SK-N-SH (cell line): ENCODE results near the gene PFN1. TPM values are rescaled to one million over a fixed set of nuclear protein-coding genes. Genes with fewer than 3 reads are reported as not detected.
A peak's percentile ranks its signal among the peaks of the same experiment; 100 is the strongest.

Source experiments
- CTCF ChIA-PET: fragments of 300-600, 350-600 bp; formaldehyde crosslinking; extraction: SDS; loops from one replicate; lab custom pipeline; 2021; lab: Yijun Ruan, JAX
- POLR2A ChIA-PET: fragments of 350-600 bp; sonication (Branson Sonifier 250); formaldehyde crosslinking; extraction: SDS; loops from one replicate; lab custom pipeline; 2020; ENCODE audit warnings: antibody characterized with exemption, inconsistent platforms; lab: Yijun Ruan, JAX
- DNase-seq: peaks from one replicate; pipeline ENCODE4 v3.0.0; 2012
- H2AFZ ChIP-seq: fragments of 200-600 bp; sonication (generic); 2 replicates; pipeline ENCODE4 v1.8.1; 2016; ENCODE audit warnings: antibody characterized with exemption, mild to moderate bottlenecking, low read depth
- H3F3A ChIP-seq: fragments of 200-600 bp; sonication (generic); replicated peaks from 2 replicates; pipeline ENCODE3; 2016; ENCODE audit warnings: antibody characterized with exemption, mild to moderate bottlenecking; ENCODE audit not compliant: insufficient read depth
- H3K27ac ChIP-seq, 2 experiments: fragments of 200-500 bp in 1 of 2; fragments of 200-600 bp in 1 of 2; sonication (Bioruptor generic) in 1 of 2; sonication (generic), shearing (Covaris generic) in 1 of 2; 2 replicates each; pipeline versions ENCODE4 v1.5.1 to v1.6.1; 2014 to 2016; ENCODE audit warnings: low read depth in 2 of 2, inconsistent platforms in 1 of 2, low read length in 1 of 2, mild to moderate bottlenecking in 1 of 2, mixed read lengths in 1 of 2
- H3K27me3 ChIP-seq: fragments of 200-600 bp; sonication (generic), shearing (Covaris generic); 2 replicates; pipeline ENCODE4 v1.6.1; 2016; ENCODE audit warnings: mixed run types; ENCODE audit not compliant: insufficient read depth
- H3K36me3 ChIP-seq, 2 experiments: fragments of 200-500 bp in 1 of 2; fragments of 200-600 bp in 1 of 2; sonication (Bioruptor generic) in 1 of 2; sonication (generic) in 1 of 2; replicated peaks in 1 of 2; 2 replicates each; pipeline versions ENCODE3 to v1.5.1; 2014 to 2016; ENCODE audit warnings: low read length in 1 of 2, mild to moderate bottlenecking in 1 of 2; ENCODE audit not compliant: insufficient read depth in 2 of 2, control insufficient read depth in 1 of 2
- H3K4me1 ChIP-seq, 2 experiments: fragments of 200-500 bp in 1 of 2; fragments of 200-600 bp in 1 of 2; sonication (Bioruptor generic) in 1 of 2; sonication (generic), shearing (Covaris generic) in 1 of 2; 2 replicates each; pipeline versions ENCODE4 v1.5.1 to v1.6.1; 2014 to 2016; ENCODE audit warnings: low read depth in 1 of 2, low read length in 1 of 2, mixed run types in 1 of 2; ENCODE audit not compliant: insufficient read depth in 2 of 2, control insufficient read depth in 1 of 2
- H3K4me2 ChIP-seq: fragments of 200-600 bp; sonication (generic), shearing (Covaris generic); 2 replicates; pipeline ENCODE4 v1.6.1; 2017; ENCODE audit warnings: mixed run types
- H3K4me3 ChIP-seq, 2 experiments: fragments of 200-500 bp in 1 of 2; fragments of 200-600 bp in 1 of 2; sonication (Bioruptor generic) in 1 of 2; sonication (generic), shearing (Covaris generic) in 1 of 2; 2 replicates each; pipeline versions ENCODE4 v1.5.1 to v1.8.1; 2014 to 2016; ENCODE audit warnings: low read depth in 2 of 2, inconsistent platforms in 1 of 2, low read length in 1 of 2, mild to moderate bottlenecking in 1 of 2, mixed read lengths in 1 of 2, moderate library complexity in 1 of 2
- H3K79me2 ChIP-seq: fragments of 200-600 bp; sonication (generic); 2 replicates; pipeline ENCODE4 v1.8.1; 2017; ENCODE audit warnings: mild to moderate bottlenecking; ENCODE audit not compliant: insufficient read depth
- H3K9ac ChIP-seq: fragments of 200-600 bp; sonication (generic); 2 replicates; pipeline ENCODE4 v1.6.1; 2017; ENCODE audit warnings: mixed run types
- H3K9me2 ChIP-seq: fragments of 200-600 bp; sonication (generic); 2 replicates; pipeline ENCODE4 v1.6.1; 2017; ENCODE audit warnings: mixed run types
- H3K9me3 ChIP-seq: fragments of 200-600 bp; sonication (generic); 2 replicates; pipeline ENCODE4 v1.6.1; 2017; ENCODE audit warnings: mixed run types, mild to moderate bottlenecking, moderate library complexity
- H4K20me1 ChIP-seq: fragments of 200-600 bp; sonication (generic); 2 replicates; pipeline ENCODE4 v1.6.1; 2017; ENCODE audit warnings: mild to moderate bottlenecking, mixed run types; ENCODE audit not compliant: insufficient read depth
- CHD2 ChIP-seq: fragments of 150-350 bp; IDR thresholded peaks from 2 replicates; pipeline ENCODE4 v1.6.1; 2018; ENCODE audit warnings: low read length; ENCODE audit not compliant: partially characterized antibody
- ELF1 ChIP-seq: IDR thresholded peaks from 2 replicates; pipeline ENCODE4 v1.4.0; 2012
- FOSL2 ChIP-seq: IDR thresholded peaks from 2 replicates; pipeline ENCODE4 v1.4.0; 2012; ENCODE audit warnings: low read depth, mild to moderate bottlenecking, moderate library complexity, borderline replicate concordance
- FOXJ3 ChIP-seq: sonication (generic); formaldehyde crosslinking; IDR thresholded peaks from 2 replicates; pipeline ENCODE4 v1.5.1; 2020; ENCODE audit warnings: mild to moderate bottlenecking, missing genetic modification reagents
- FOXM1 ChIP-seq: IDR thresholded peaks from 2 replicates; pipeline ENCODE4 v1.4.0; 2012; ENCODE audit warnings: low read depth, mild to moderate bottlenecking
- GABPA ChIP-seq: IDR thresholded peaks from 2 replicates; pipeline ENCODE4 v1.4.0; 2012; ENCODE audit warnings: low read depth, mild to moderate bottlenecking
- GATA2 ChIP-seq: sonication (generic); formaldehyde crosslinking; IDR thresholded peaks from 2 replicates; pipeline ENCODE4 v1.5.0; 2020; ENCODE audit warnings: mild to moderate bottlenecking, missing genetic modification reagents
- JUND ChIP-seq: IDR thresholded peaks from 2 replicates; pipeline ENCODE4 v1.4.0; 2012
- MAX ChIP-seq: IDR thresholded peaks from 2 replicates; pipeline ENCODE4 v1.4.0; 2012; ENCODE audit warnings: low read depth
- MEF2A ChIP-seq: IDR thresholded peaks from 2 replicates; pipeline ENCODE4 v1.4.0; 2012; ENCODE audit warnings: low read depth, borderline replicate concordance
- MXI1 ChIP-seq: IDR thresholded peaks from 2 replicates; pipeline ENCODE4 v1.6.1; 2012; ENCODE audit warnings: mild to moderate bottlenecking, low read depth, low read length, improper control_type of control experiment
- PBX3 ChIP-seq: IDR thresholded peaks from 2 replicates; pipeline ENCODE4; 2012
- POLR2AphosphoS5 ChIP-seq: IDR thresholded peaks from 2 replicates; pipeline ENCODE4 v1.6.1; 2012; ENCODE audit warnings: low read depth, low read length
- RAD21 ChIP-seq: IDR thresholded peaks from 2 replicates; pipeline ENCODE4 v1.6.1; 2012; ENCODE audit warnings: mild to moderate bottlenecking, low read length
- RCOR1 ChIP-seq: fragments of 150-350 bp; IDR thresholded peaks from 2 replicates; pipeline ENCODE4 v1.6.1; 2017; ENCODE audit warnings: antibody characterized with exemption, low read length
- RFX5 ChIP-seq: IDR thresholded peaks from 2 replicates; pipeline ENCODE4 v1.6.1; 2012; ENCODE audit warnings: mild to moderate bottlenecking, improper control_type of control experiment, low read length
- RXRA ChIP-seq: IDR thresholded peaks from 2 replicates; pipeline ENCODE4 v1.4.0; 2012; ENCODE audit warnings: low read depth, mild to moderate bottlenecking, borderline replicate concordance
- SIN3A ChIP-seq: IDR thresholded peaks from 2 replicates; pipeline ENCODE4 v1.6.1; 2012; ENCODE audit warnings: low read depth, mild to moderate bottlenecking, low read length, moderate library complexity, borderline replicate concordance
- SMC3 ChIP-seq: IDR thresholded peaks from 2 replicates; pipeline ENCODE4 v1.6.1; 2012; ENCODE audit warnings: low read depth, low read length, improper control_type of control experiment
- TAF1 ChIP-seq: IDR thresholded peaks from 2 replicates; pipeline ENCODE4 v1.6.1; 2012; ENCODE audit warnings: low read depth, mild to moderate bottlenecking, low read length, moderate library complexity, borderline replicate concordance
- TCF12 ChIP-seq: IDR thresholded peaks from 2 replicates; pipeline ENCODE4 v1.4.0; 2012
- TEAD4 ChIP-seq: IDR thresholded peaks from 2 replicates; pipeline ENCODE4 v1.4.0; 2012; ENCODE audit warnings: mild to moderate bottlenecking, borderline replicate concordance; ENCODE audit not compliant: insufficient read depth
- YY1 ChIP-seq: IDR thresholded peaks from 2 replicates; pipeline ENCODE4 v1.4.0; 2012; ENCODE audit warnings: low read depth, mild to moderate bottlenecking
- ZBTB33 ChIP-seq: IDR thresholded peaks from 2 replicates; pipeline ENCODE4 v1.4.0; 2012; ENCODE audit warnings: low read depth, borderline replicate concordance
- WGBS: methylation state at CpG from one replicate; pipeline ENCODE4 v1.1.6; 2017; ENCODE audit warnings: low lambda C conversion rate; 5-methylcytosine and 5-hydroxymethylcytosine counted together
- polyA plus RNA-seq, 3 experiments: library from polyadenylated mRNA; depleted of rRNA; stranded (reverse); fragments of >200 nt; gene quantifications; 2 replicates each; pipeline ENCODE4 v1.2.3, GENCODE V29; 2012

PFN1 gene
- polyA plus RNA-seq, 1 of the 3 experiments (the other 2 are of a cell fraction), result 2,484 TPM

- no peaks in the 10 kb centered on the region for H3K9me3 ChIP-seq
- H4K20me1 ChIP-seq, result no peaks in the 10 kb centered on the region
- peaks cover 3% of the 10 kb centered on the region for H3F3A ChIP-seq
- no peaks in the 10 kb centered on the region for H3K36me3 ChIP-seq
- H2AFZ ChIP-seq, result no peak overlapping the region
- POLR2A ChIA-PET, result no interaction called here
- H3K79me2 ChIP-seq, result no peaks in the 10 kb centered on the region
- H3K4me3 ChIP-seq, result no peak overlapping the region
- 81% methylated on average over 1 of the region's 1 CpG for WGBS
- H3K27me3 ChIP-seq, result no peaks in the 10 kb centered on the region
- no peaks in the 10 kb centered on the region for H3K9me2 ChIP-seq
- no peak overlapping the region for H3K4me2 ChIP-seq
- peaks cover 0 to 2% of the 10 kb centered on the region in 2 experiments; a peak in 1 of 4 replicates for H3K4me1 ChIP-seq
- H3K27ac ChIP-seq, result no peak overlapping the region
- TF ChIP-seq JUND (no peak), RCOR1 (no peak), ZBTB33 (no peak), RXRA (no peak), FOXJ3 (CRISPR knock-in tag) (no peak)
- CTCF ChIA-PET, result interaction anchor here (1.3 to 3.2 kb wide), 2 partner anchors 10 to 148 kb away, joined by 4 to 10 read pairs; partner anchors contain the start of gene CHRNE
- DNase-seq, result no peak
- H3K9ac ChIP-seq, result no peak overlapping the region
These were observed 34.3 kb downstream of the PFN1 start for GRCh38 chr17:4913994-4914393.

- ChIA-PET CTCF (interaction anchor here (0.6 to 3.0 kb wide), 50 partner anchors 9 to 312 kb away, joined by 3 to 35 read pairs (median 4); partner anchors contain the start of genes C17orf107, CAMTA2, ENO3 and PFN1), POLR2A (interaction anchor here (0.7 to 1.7 kb wide), 7 partner anchors 11 to 202 kb away, joined by 3 to 18 read pairs (median 3); partner anchors contain the start of genes RNF167, SLC25A11 and SPAG7)
- Histone ChIP-seq H4K20me1 (no peaks in the 10 kb centered on the region), H3K4me2 (no peak overlapping the region), H3F3A (peaks cover 3% of the 10 kb centered on the region), H3K27me3 (no peaks in the 10 kb centered on the region), H3K79me2 (no peaks in the 10 kb centered on the region), H2AFZ (peak overlapping the region; percentile 37; the same call in 1 of the 2 replicates), H3K4me3 (peak overlapping the region in 1 of 2 experiments; percentile 11; a peak in 1 of 4 replicates), H3K36me3 (no peaks in the 10 kb centered on the region), H3K9me2 (no peaks in the 10 kb centered on the region), H3K4me1 (peaks cover 0 to 11% of the 10 kb centered on the region in 2 experiments; a peak in 1 of 4 replicates), H3K9ac (no peak overlapping the region), H3K9me3 (no peaks in the 10 kb centered on the region), H3K27ac (peak overlapping the region in 1 of 2 experiments; percentile 0; a peak in 1 of 4 replicates)
- WGBS, result 42% methylated on average over 19 of the region's 20 CpGs
- DNase-seq, result peak; percentile 91
- TF ChIP-seq TAF1, result 0 out of 2 replicates have a peak, but pooled peaks have one; percentile 31
- TF ChIP-seq FOSL2, result no peak
- peak; percentile 87 for TF ChIP-seq SMC3
- TF ChIP-seq YY1, result no peak
- no peak for TF ChIP-seq MAX
- TF ChIP-seq TCF12, result no peak
- no peak for TF ChIP-seq RXRA
- TF ChIP-seq TEAD4, result no peak
- no peak for TF ChIP-seq PBX3
- peak; percentile 11; the same call in 1 of the 2 replicates for TF ChIP-seq FOXJ3 (CRISPR knock-in tag)
- TF ChIP-seq CHD2, result no peak
- TF ChIP-seq FOXM1, result no peak
- TF ChIP-seq MEF2A, result no peak
- TF ChIP-seq GATA2 (CRISPR knock-in tag), result no peak
- no peak for TF ChIP-seq POLR2AphosphoS5
- TF ChIP-seq ELF1, result no peak
- TF ChIP-seq GABPA, result no peak
- TF ChIP-seq RFX5, result no peak
- peak; percentile 74; the same call in 1 of the 2 replicates for TF ChIP-seq SIN3A
- TF ChIP-seq RAD21, result peak; percentile 86
- peak; percentile 60; the same call in 1 of the 2 replicates for TF ChIP-seq MXI1
These were observed 39.4 kb downstream of the PFN1 start for GRCh38 chr17:4908711-4909496.
